Esophagus squamous epithelium (tissue), 5 donors: ENCODE data around the gene TNFSF4. TPM values are rescaled to one million over a fixed set of nuclear protein-coding genes. Genes with fewer than 3 reads are reported as not detected.

Source experiments
- DNase-seq: peaks from one replicate; lab custom pipeline; 2025; lab: John Stamatoyannopoulos, UW
- H3K27ac ChIP-seq, 4 donors: fragments of 200-600 bp; sonication (generic); one replicate each; pipeline ENCODE4 v1.5.1; 2016 to 2019; ENCODE audit warnings: mild to moderate bottlenecking in 1 of 4
- H3K27me3 ChIP-seq, 4 donors: fragments of 200-600 bp; sonication (generic); 1 replicate in 3 of 4; 2 replicates in 1 of 4; pipeline versions ENCODE4 v1.5.1 to v1.6.0; 2017 to 2021; ENCODE audit warnings: antibody characterized with exemption in 1 of 4
- H3K36me3 ChIP-seq, 3 donors: fragments of 200-600 bp; sonication (generic); one replicate each; pipeline ENCODE4 v1.5.1; 2016 to 2019
- H3K4me1 ChIP-seq, 3 donors: fragments of 200-600 bp; sonication (generic); one replicate each; pipeline ENCODE4 v1.5.1; 2017 to 2019
- H3K4me3 ChIP-seq, 4 donors: fragments of 200-600 bp; sonication (generic); 1 replicate in 3 of 4; 2 replicates in 1 of 4; pipeline ENCODE4 v1.5.1; 2016 to 2019; ENCODE audit warnings: mild to moderate bottlenecking in 2 of 4, moderate library complexity in 1 of 4
- H3K9me3 ChIP-seq, 3 donors: fragments of 200-600 bp; sonication (generic); one replicate each; pipeline ENCODE4 v1.5.1; 2016 to 2019
- CTCF ChIP-seq, 6 experiments: fragments of 450-650 bp in 4 of 6; fragments of 200-600 bp in 2 of 6; sonication (generic) in 2 of 6; IDR thresholded peaks; one replicate each; pipeline ENCODE4 v1.5.1; 2016 to 2019; ENCODE audit warnings: antibody characterized with exemption in 6 of 6, mild to moderate bottlenecking in 4 of 6, moderate library complexity in 4 of 6
- POLR2A ChIP-seq, 4 donors: fragments of 450-650 bp; IDR thresholded peaks; one replicate each; pipeline ENCODE4 v1.6.1; 2017; ENCODE audit warnings: antibody characterized with exemption in 4 of 4, mild to moderate bottlenecking in 4 of 4, moderate library complexity in 3 of 4
- WGBS, 2 donors: methylation state at CpG; one replicate each; pipeline ENCODE4 v1.1.5; 2018; 5-methylcytosine and 5-hydroxymethylcytosine counted together
- intact Hi-C: fragments of 100-400 bp; cut with DNase I; formaldehyde crosslinking; loops from one replicate; pipeline ENCODE4 v1.15.0; 2022
- total RNA-seq, 4 donors: library from RNA; depleted of rRNA; stranded (reverse); fragments of >200 nt; gene quantifications; one replicate each; pipeline ENCODE4 v1.1.0, GENCODE V29; 2016
- donor health status: DM: yes; HTN: yes; CAD: no.

The TNFSF4 gene
- total RNA-seq, 4 donors from 2014 or later, result 0.09 to 0.57 TPM; not detected in 2

- 83 to 84% methylated on average over 3 of the region's 3 CpGs for WGBS, 2 donors
- no peak for TF ChIP-seq CTCF (IDR thresholded peaks at IDR 0.05)
- no peak for TF ChIP-seq POLR2A (IDR thresholded peaks at IDR 0.05)
- no peaks in the 10 kb centered on the region for H3K36me3 ChIP-seq
- H3K4me3 ChIP-seq, result no peak overlapping the region
- no peak for DNase-seq
- no peaks in the 10 kb centered on the region for H3K27me3 ChIP-seq
- H3K4me1 ChIP-seq, result peaks cover 0 to 10% (median 0%) of the 10 kb centered on the region in 3 donors
- no peak overlapping the region for H3K27ac ChIP-seq
- H3K9me3 ChIP-seq, result peaks cover 0 to 26% (median 14%) of the 10 kb centered on the region in 3 donors
- intact Hi-C loops, result no loop called here
Observed at GRCh38 chr1:173176246-173176645, 30.9 kb downstream of the TNFSF4 start.

GRCh38 chr1:173175514-173176145 is 31.5 kb downstream of the TNFSF4 start:
- intact Hi-C loops, result no loop called here
- Histone ChIP-seq H3K4me1 (peaks cover 0 to 10% (median 0%) of the 10 kb centered on the region in 3 donors), H3K36me3 (no peaks in the 10 kb centered on the region), H3K27ac (no peak overlapping the region), H3K27me3 (no peaks in the 10 kb centered on the region), H3K9me3 (peaks cover 0 to 28% (median 14%) of the 10 kb centered on the region in 3 donors), H3K4me3 (no peak overlapping the region)
- WGBS, 2 donors, result 66 to 74% methylated on average over 2 of the region's 2 CpGs
- TF ChIP-seq CTCF (IDR thresholded peaks at IDR 0.05), result no peak
- TF ChIP-seq POLR2A (IDR thresholded peaks at IDR 0.05), result no peak
- no peak for DNase-seq

- 77 to 100% methylated on average over 2 to 4 of the region's 4 CpGs for WGBS, 2 donors
- intact Hi-C loops, result no loop called here
- no peak overlapping the region for H3K4me3 ChIP-seq
- no peak overlapping the region for H3K27ac ChIP-seq
- H3K4me1 ChIP-seq, result peaks cover 0 to 10% (median 0%) of the 10 kb centered on the region in 3 donors
- TF ChIP-seq CTCF (IDR thresholded peaks at IDR 0.05) (no peak), POLR2A (IDR thresholded peaks at IDR 0.05) (no peak)
- DNase-seq, result no peak
- no peaks in the 10 kb centered on the region for H3K27me3 ChIP-seq
- H3K36me3 ChIP-seq, result no peaks in the 10 kb centered on the region
- H3K9me3 ChIP-seq, result peaks cover 0 to 28% (median 14%) of the 10 kb centered on the region in 3 donors
Observed at GRCh38 chr1:173173388-173173787, 33.7 kb downstream of the TNFSF4 start.

- intact Hi-C loops, result no loop called here
- Histone ChIP-seq H3K27ac (no peak overlapping the region), H3K36me3 (no peaks in the 10 kb centered on the region), H3K4me3 (no peak overlapping the region), H3K9me3 (peaks cover 0 to 28% (median 14%) of the 10 kb centered on the region in 3 donors), H3K4me1 (peaks cover 0 to 9% (median 0%) of the 10 kb centered on the region in 3 donors), H3K27me3 (no peaks in the 10 kb centered on the region)
- no peak for DNase-seq
- WGBS, 2 donors, result 84 to 93% methylated on average over 2 of the region's 2 CpGs
- no peak for TF ChIP-seq CTCF (IDR thresholded peaks at IDR 0.05)
- no peak for TF ChIP-seq POLR2A (IDR thresholded peaks at IDR 0.05)
Observed at GRCh38 chr1:173171152-173171551, 36.0 kb downstream of the TNFSF4 start.

- H3K4me1 ChIP-seq, result no peaks in the 10 kb centered on the region
- intact Hi-C loops, result no loop called here
- TF ChIP-seq CTCF (IDR thresholded peaks at IDR 0.05), result no peak
- no peak for TF ChIP-seq POLR2A (IDR thresholded peaks at IDR 0.05)
- H3K9me3 ChIP-seq, result peaks cover 0 to 28% (median 14%) of the 10 kb centered on the region in 3 donors
- H3K36me3 ChIP-seq, result no peaks in the 10 kb centered on the region
- H3K27me3 ChIP-seq, result no peaks in the 10 kb centered on the region
- H3K27ac ChIP-seq, result no peak overlapping the region
- no peak for DNase-seq
- WGBS, 2 donors, result 88 to 94% methylated on average over 2 of the region's 2 CpGs
- no peak overlapping the region for H3K4me3 ChIP-seq
Observed at GRCh38 chr1:173168941-173169340, 38.2 kb downstream of the TNFSF4 start.
